Loucy (cell line): ENCODE measurements around the gene MMRN2.

Source experiments
- CTCF ChIP-seq: fragments of 200-600 bp; sonication (generic); conservative IDR thresholded peaks from 2 replicates; pipeline ENCODE4 v1.5.1; 2014; ENCODE audit warnings: mild to moderate bottlenecking, antibody characterized with exemption, low read length
- EZH2phosphoT487 ChIP-seq: fragments of 200-600 bp; IDR thresholded peaks from 2 replicates; pipeline ENCODE4 v1.6.1; 2018; ENCODE audit warnings: antibody characterized with exemption, mild to moderate bottlenecking, moderate library complexity, borderline replicate concordance

- TF ChIP-seq CTCF = no peak
- no peak for TF ChIP-seq EZH2phosphoT487
Measured at GRCh38 chr10:86956848-86957448, 467 bp downstream of the MMRN2 start.
